Head of caudate nucleus (tissue), 42 donors: ENCODE measurements around the gene CDHR2.

Experiments used
- DNase-seq, 42 donors: peaks; one replicate each; pipeline versions ENCODE4 v3.0.0 to v3.0.0-alpha.2; 2020 to 2021; ENCODE audit warnings: mixed read lengths in 7 of 42
- intact Hi-C: fragments of 100-400 bp; cut with DNase I; formaldehyde crosslinking; loops from one replicate; pipeline ENCODE4 v1.15.0; 2022

The CDHR2 gene

DNA sequence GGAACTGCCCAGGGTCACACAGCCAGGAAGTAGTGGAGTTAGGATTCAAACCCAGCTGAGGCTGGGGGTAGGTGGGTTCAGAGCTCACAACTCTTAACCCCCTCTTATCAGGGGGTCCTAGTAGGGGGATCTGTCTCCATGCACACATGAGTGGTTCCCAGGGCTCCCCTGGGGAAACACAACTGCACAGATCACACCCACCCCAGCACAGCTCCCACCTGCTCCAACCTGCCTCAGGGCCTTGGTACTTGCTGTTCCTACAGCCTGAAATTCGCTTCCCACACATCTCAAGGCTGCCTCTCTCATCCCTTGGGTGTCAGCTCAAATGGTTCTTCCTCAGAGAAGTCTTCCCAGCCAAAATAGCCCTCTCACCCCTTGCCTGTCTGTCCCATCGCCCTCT is 76.4 kb downstream of the CDHR2 start:
- DNase-seq: no peak
- intact Hi-C loops: no loop called here

DNA sequence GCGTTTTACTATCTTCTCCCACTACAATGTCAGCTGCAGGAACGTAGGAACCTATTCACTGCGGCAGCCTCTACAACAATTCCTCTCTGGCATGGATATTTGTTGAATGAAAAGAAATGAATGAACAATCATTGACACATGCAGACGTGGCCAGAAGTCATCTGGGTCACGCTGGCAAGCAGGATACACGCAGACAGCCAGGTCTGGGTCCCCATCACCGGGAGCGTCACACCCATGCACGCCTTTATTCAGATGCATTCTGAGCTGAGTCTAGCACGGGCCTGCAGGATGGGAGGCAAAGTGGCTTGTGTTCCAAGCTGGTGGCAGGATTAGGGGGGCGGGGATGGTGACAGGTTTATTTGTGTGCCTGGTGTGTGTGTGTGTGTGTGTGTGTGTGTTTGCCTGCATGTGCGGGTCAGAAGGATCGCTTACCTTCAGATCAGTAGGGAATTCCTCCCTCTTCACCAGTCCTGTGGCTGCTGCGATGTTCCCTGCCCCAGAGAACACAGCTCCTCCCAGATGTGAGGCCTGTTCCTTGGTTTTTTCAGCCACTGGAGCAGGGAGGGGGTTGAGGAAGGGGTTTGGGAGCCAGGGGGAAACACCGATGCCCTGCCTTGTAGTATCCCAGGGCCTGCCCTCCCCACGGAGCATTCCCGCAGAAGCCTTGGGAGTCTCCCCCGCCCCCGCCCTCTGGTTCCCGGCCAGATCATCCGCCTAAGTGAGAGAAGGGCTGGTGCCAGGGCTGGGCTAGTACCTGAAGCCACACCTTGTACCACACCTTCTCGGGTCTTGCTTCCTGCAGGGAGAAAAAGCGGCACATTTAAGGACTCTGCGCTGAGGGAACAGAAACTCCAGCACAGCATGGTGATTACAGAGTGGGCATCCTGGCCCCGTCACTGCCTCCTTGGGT is 77.1 kb downstream of the CDHR2 start:
- no peak for DNase-seq
- intact Hi-C loops: no loop called here

DNA sequence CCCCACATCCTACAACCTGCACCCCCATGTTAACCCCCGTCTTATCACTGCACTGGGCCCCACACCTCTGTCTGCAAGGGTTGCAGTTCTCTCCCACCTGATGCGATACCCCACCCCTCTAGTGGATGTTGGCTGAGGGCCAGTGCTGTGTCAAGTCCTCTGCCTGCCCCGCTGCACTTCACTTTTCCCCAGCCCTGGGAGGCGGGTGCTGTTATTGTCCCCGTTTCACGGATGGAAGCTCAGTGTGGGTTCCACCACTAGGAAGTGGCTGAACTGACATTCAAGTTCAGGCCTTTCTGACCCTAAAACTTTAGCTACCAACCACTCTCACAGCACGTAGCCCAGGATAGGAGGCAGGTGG is 77.7 kb downstream of the CDHR2 start:
- no peak for DNase-seq
- intact Hi-C loops: no loop called here

DNA sequence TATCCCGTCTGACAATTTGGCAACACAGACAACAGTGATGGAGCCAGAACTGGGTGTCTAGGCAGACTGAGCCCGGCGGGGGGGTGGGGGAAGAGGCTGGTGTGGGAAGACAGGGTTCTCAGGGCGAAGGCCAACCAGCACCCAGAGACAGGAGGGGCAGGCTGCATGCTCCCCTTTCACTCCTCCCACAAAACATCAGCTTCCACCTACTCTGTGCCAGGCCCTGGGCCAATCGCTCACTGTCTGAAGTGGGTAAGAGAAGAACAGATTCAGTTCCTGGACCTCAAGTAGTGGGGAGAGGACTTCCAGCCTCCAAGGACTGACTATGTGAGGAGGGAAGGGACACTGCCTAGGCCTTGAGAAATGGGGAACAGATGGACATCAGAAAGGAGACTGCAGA is 78.4 kb downstream of the CDHR2 start:
- no peak for DNase-seq
- intact Hi-C loops: no loop called here

DNA sequence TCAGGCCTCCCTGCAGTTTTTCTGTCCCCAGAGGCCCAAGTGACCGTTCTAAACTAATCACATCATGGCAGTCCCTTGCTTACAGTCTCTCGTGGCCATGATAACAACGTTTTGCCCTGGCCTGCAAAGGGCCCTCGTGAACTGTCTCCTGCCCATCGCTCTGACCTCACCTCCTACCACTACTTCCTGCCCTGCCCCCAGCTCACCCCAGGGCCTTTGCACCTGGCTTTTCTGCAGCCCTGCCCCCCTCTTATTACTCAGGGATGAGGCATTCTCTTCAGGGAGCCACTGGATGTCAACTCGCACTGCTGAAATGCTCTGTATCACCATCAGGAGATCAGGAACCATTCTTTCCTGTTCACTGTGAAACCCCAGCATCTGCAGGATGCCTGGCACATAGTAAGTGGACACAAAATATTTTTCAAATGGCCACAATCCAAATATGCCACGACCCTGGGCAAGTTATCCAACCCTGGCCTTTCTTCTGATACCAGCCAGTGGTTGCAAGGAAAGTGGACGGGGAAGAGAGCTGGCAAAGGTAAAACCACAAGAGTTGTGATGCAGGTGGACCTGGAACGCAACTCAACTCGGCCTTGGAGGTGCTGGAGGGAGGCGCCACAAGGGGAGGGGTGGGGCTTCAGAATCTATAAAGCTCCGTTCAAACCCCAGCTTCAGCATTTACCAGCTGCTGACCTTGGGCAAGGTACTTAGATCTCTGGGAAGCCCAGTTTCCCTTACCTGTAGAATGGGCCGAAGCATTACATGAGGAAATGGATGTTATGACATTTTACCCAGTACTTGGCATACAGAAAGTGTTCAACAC is 79.5 kb downstream of the CDHR2 start:
- no peak for DNase-seq
- intact Hi-C loops: no loop called here

DNA sequence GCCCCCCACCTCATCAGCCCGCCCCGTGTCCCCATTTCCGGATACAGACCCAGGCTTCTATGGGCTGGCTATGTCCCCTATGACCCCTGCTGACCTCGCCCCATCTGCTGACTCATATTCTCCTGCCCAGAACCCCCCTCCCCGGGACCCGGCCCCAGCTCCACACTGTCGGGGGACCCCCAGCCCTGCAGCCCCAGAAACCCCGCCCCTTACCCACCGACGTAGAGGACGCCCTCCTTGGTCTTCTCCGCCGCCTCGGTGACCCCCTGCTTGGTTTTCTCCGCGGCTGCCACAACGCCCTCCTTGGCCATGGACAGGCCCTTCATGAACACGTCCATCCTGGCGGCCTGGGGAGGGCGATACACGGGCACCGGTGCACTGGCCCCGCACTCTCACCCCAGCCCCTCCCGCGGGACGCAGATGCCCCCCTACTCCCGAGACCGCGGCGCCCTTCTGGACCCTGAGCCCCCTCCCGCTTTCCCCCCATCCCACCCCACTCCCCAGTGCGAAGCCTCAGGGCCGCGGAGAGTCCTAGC is 80.2 kb downstream of the CDHR2 start:
- intact Hi-C loops: no loop called here
- DNase-seq: no peak

DNA sequence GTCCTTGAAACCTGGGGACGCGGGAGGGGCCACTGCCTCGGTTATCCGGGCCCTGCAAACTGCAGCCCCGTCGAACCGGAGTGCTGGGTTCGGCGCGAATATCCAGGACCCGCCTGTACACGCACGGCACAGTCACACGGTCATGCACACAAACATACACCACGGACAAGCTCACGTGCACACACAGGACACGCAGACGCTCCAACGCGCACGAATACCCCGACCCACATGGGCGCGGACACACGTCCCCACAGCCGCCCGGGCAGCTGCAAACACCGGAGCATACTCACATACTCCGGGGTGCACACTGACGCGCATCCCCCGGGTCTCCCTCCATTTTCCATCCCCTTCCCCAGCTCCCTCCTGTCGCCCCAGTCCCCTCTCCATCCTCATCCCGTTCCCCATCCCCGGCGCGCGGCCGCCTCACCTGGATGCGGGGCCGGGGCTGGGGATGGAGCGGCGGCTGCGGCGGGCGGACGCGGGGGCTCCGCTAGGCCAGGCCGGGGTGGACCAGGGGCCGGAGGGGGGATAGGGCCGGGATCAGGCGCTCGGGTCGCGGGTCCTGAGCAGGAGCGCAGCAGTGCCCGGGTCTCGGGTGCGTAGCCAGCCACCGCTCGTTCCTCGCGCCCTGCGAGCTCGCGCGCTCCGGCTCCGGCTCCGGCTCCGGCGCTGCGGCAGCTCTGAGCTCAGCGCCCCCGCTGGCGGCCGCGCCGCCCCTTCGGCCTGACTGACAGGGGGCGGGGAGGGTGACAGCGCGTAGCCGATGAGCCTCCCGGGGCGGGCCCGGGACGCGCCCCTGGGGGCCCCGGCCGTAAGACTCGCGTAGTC is 80.9 kb downstream of the CDHR2 start, which contains the start of the genes EIF4E1B and SNCB:
TSS of gene EIF4E1B (plus strand) at position 823 of the 828 bp plus-strand sequence. CDS start 12,113 bp downstream, outside the sequence.
TSS of gene SNCB (minus strand) at position 682 of the 828 bp plus-strand sequence. CDS start 880 bp downstream, outside the sequence.
- intact Hi-C loops: no loop called here
- peak in 39 of 42 donors; percentile 34 to 84 (median 66) for DNase-seq

DNA sequence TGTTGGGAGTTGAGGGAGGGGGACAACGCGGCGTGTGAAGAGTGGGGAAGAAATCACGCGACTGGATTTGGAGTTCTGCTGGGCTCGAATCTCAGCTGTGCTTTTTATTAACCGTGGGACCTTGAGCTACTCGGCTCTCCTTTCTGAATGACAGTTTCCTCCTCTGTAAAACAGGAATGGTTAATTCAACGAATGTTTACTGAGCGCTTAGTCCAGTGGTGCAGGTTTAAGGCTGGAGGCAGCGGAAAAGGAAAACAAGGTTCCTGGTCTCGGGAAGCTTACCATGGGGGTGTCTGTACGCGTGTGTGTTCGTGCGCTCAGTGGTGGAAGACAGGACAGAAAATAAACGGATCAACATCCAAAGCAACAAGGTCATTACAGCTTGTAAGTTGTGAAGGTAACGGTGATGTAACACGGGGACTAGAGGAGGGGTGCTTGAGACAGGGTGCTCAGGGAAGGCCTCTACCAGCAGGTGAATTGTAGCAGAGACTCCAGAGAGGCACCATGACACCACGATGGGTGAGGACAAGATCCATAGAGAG is 81.6 kb downstream of the CDHR2 start:
- intact Hi-C loops: no loop called here
- no peak for DNase-seq

DNA sequence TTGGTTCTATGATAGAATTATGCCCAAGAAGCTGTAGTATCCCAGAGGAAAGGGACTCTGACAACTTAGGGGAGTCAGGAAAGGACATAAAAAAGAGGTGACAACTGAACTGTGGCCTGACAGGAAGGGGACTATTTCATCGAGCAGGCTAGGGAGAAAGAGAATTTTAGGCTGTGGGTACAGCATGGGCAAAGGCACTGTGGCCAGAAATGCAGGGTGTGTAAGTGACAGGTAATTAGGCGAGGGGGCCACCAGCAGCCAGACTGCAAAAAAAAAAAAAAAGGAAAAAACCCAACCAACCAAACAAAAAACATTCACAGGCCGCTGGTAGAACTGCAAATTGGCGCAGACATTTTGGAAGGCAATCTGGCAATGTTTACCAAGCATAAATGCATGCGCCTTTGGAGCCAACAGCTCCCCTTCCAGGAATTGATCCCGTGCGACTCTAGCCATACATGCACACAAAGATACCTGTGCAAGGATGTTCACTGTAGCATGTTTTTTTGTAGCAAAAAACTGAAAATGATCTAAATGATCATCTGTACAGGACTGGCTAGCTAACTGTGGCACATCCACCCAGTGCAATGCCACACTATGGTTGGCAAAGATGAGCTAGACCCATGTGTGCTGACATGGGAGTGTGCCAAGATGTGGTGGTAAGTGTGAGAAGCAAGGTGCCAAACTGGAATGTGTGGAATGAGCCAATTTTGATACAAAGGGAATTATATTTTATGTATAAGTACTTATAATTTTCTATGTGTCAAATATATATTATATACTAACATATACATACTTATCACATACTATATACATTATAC is 82.5 kb downstream of the CDHR2 start:
- no peak for DNase-seq
- intact Hi-C loops: no loop called here

DNA sequence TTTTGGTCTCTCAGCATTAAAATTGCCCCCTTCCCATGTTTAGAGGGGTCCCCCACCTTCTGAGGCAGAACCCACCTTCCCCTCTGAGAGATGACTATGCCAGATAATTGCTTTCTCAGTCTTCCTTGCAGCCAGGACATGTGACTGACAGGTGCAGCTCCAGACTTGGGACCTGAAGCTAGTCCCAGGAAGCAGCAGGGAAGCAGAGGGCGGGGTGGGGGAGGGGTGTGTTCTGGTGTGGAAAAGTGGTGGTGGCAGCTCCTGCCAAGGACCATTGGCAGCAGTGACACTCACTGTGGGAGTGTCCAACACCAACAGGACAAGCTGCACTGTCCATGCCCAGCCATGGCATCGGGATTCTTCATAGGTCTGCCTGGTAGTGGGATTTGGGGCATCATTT is 83.6 kb downstream of the CDHR2 start:
- intact Hi-C loops: no loop called here
- no peak for DNase-seq

DNA sequence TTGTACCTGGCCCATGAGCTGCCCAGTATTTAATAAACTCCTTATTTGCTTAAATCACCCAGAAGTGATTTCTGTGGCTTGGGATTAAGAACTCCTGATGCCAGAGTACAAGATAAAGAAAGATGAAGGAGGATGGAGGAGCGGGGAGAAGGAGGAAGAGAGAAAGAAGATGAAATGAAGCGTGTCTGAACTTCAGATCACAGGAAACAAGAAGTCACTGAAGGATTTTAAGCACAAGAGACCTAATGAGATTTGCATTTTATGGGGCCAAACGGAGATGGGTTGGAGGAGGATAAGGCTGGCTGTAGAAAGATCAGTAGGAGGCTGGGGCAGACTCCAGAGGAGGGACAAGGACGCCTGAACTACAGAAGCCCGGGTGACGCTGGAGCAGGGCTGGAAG is 84.5 kb downstream of the CDHR2 start:
- intact Hi-C loops: no loop called here
- no peak for DNase-seq

DNA sequence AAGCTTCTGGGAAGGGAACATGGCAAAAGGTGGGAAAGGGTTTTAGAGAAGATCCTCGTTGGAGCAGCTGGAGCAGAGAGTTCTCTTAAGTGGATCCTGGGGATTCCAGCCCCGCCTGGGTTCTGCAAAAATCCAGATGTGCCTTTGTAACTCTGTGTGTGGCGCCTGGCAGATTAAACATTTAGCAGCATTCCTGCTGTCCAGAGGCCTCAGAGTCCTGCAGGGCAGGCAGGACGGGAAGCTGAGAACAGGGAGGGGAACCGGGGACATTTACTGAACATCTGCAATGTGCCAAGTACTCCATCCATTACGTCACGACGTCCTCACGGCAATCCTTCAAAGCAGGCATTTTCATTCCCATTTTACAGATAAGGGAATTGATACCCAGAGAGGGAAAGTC is 87.3 kb downstream of the CDHR2 start:
- intact Hi-C loops: no loop called here

DNA sequence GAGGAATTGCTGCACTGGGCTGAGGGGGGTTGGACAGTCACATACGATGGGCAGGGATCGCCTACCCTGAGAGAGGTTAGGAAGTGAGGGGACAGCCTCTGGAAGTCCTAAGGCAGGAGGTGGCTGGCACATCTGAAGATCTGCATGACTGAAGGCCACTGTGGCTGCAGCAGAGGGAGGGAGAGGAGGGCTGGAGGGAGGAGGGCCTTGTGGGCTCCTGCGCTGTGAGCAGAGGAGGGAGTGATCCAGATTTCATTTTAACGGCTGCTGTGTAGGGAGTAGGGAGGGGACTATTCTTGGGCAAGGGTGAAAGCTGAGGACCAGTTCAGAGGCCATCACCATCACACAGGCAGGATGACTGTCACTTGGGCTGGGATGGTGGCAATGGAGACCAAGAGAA is 88.4 kb downstream of the CDHR2 start:
- intact Hi-C loops: no loop called here

More for the DNA sequence above, 87.3 kb downstream of the CDHR2 start:
- no peak for DNase-seq

DNA sequence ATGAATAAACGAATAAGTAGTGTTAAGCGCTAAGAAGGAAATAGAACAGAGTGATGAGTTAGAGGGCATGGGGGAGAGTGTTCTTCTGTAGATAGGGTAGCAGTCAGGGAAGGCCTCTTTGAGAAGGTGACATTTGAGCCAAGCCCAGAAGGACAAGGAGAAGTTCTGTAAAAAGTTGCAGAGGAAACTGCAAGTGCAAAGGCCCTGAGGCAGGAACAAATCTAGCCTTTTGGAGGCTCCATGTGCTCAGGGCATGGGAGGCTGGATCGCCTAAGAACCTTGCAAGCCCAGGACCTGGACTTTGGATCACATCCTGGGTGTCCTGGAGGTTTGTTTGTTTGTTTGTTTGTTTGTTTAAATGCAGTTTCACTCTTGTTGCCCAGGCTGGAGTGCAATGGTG is 89.3 kb downstream of the CDHR2 start:
- no peak for DNase-seq
- intact Hi-C loops: no loop called here

More for the DNA sequence above, 88.4 kb downstream of the CDHR2 start:
- DNase-seq: no peak

DNA sequence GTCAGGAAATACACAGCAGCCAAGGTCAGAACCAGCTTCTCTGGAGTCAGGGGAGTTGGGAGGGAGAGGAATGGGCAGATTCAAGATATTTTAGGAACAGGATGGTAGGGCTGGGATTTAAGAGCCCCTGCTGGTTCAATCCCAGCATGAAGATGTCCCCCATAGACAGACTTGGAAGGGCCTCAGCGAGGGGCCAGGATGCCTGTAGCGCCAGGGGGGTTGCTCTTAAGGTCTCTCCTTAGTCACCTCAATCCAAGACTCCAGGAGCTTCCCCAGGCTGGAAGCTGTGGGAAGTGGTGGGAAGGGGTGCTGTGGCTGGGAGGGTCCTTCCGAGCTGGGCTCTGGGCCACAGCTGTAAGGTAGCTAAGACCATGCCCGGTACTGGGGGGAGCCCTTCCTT is 90.1 kb downstream of the CDHR2 start:
- DNase-seq: no peak

DNA sequence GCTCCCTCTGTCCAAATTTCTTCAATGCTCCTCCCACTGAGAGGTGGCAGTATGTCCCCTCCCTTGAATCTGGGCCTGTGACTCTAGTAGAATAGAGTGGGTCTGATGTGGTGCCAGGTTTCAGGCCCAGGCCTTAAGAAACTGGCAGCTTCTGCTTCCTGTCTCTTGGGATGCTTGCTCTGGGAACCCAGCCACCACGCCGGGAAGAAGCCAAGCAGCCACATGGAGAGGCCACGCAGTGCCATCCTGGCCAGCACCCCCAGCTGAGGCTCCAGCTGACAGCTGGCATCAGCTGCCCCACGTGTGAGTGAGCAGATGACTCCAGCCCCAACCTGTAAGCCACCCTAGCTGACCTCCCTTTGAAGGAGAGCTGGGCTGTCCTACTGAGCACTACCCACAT is 90.8 kb downstream of the CDHR2 start:
- peak in 41 of 42 donors; percentile 27 to 82 (median 63) for DNase-seq
- intact Hi-C loops: no loop called here

More for the DNA sequence above, 90.1 kb downstream of the CDHR2 start:
- intact Hi-C loops: no loop called here

DNA sequence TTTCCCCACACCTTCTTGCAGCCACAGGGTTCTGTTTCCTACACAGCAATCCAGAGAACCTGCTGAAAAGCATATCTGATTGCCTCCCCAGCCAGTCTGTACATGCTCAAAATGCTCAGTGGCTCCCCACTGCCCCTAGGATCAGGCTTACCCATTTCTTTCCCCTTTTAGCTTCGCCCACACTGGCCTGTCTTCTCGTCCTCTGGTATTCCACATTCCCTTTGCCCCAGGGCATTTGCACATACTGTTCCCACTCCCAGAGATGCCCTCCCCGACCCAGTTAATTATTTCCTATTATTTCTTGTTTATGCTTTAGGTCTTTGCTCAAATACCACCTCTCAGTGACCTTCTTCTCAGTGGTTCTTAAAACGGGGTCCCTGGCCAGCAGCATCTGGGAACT is 91.5 kb downstream of the CDHR2 start:
- intact Hi-C loops: no loop called here
- no peak for DNase-seq
